ENCODE measurements around the gene ANKDD1B. TPM values are rescaled to one million over a fixed set of nuclear protein-coding genes. Genes with fewer than 3 reads are reported as not detected.
A peak's percentile ranks its signal among the peaks of the same experiment; 100 is the strongest.
"Not testable (repeated sequence)": the region's sequence is repeated elsewhere in the genome, so short reads cannot be mapped to it uniquely, and the experiment has no call there.

Gene ANKDD1B
- total RNA-seq, 2 donors from 2014 or later, result 0.19 TPM; not detected in 1

DNA sequence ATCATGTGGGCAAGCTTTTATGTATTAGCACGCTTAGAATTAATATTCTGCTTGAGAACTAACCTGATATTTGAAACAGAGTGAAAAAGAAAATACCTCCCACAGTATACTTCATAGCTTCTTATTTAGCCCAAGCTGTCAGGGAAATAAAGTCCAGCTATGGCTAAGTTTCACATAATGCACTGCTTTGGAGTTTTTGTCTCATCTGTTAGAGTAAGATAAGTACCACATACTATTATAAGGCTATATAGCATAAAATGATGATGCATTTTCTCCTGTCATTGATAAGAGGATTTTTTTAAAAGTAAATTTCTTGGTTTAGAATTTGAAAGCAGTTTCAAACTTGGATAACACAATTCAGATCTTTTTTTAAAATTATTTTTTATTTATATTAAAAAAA lies 2.4 kb upstream of the ANKDD1B start:
- Mint-ChIP-seq H3K9me3 (peaks cover 0 to 4% of the 10 kb centered on the region in 2 donors), H3K27ac (no peak overlapping the region), H3K36me3 (peaks cover 2% of the 10 kb centered on the region in 2 donors)
- DNase-seq (ENCODE audit: low spot score in 2 of 2) (no peak), ATAC-seq (no peak)

DNA sequence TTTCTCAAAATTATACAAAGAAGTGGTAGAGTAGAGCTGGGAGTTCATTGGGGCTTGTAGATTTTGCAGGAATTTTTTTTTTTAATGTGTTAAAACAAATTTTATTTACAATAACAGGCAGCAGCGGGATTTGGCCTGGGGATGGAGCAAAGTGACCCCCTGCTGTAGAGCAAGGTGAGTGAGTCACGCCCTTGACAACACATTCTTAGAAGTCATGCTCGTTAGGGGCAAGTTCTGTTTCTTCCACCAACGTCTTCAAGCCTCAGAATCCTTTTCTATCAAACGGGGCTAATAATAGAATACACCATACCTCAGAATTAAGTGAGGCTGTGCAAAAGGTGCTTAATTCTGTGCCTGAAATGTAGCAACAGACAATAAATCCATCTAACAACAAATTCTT lies 1.1 kb upstream of the ANKDD1B start:
- no peak overlapping the region for H3K27ac Mint-ChIP-seq
- DNase-seq (ENCODE audit: low spot score in 2 of 2), result no peak
- no peak for ATAC-seq
- H3K36me3 Mint-ChIP-seq, result no peaks in the 10 kb centered on the region
- peaks cover 0 to 4% of the 10 kb centered on the region in 2 donors for H3K9me3 Mint-ChIP-seq

DNA sequence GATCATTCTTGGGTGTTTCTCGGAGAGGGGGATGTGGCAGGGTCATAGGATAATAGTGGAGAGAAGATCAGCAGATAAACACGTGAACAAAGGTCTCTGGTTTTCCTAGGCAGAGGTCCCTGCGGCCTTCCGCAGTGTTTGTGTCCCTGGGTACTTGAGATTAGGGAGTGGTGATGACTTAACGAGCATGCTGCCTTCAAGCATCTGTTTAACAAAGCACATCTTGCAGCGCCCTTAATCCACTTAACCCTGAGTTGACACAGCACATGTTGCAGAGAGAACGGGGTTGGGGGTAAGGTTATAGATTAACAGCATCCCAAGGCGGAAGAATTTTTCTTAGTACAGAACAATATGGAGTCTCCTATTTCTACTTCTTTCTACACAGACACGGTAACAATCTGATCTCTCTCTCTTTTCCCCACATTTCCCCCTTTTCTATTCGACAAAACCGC lies 368 bp upstream of the ANKDD1B start:
- peak overlapping the region in 1 of 2 donors; percentile 22 for H3K27ac Mint-ChIP-seq
- not testable (repeated sequence) for H3K9me3 Mint-ChIP-seq; DNase-seq (ENCODE audit: low spot score in 2 of 2); ATAC-seq; H3K36me3 Mint-ChIP-seq

DNA sequence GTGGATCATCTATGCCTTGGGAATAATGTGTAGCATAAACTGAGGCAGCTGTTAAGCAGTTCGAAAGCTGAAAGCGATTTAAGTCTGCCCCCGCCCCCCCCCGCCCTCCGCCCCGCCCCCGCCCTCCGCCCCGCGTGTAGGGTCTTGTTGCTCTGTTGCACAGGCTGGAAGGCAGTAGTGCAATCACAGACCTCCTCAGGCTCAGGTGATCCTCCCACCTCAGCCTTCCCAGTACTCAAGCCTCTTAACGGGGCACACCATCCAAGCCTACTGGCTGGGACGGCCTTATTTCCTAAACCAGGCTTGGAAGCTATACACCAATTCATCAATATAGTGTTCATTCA lies 945 bp downstream of the ANKDD1B start:
- DNase-seq (ENCODE audit: low spot score in 2 of 2), result no peak
- ATAC-seq, result peak in 1 of 2 donors; percentile 23
- H3K9me3 Mint-ChIP-seq, result peaks cover 0 to 4% of the 10 kb centered on the region in 2 donors
- H3K27ac Mint-ChIP-seq, result no peak overlapping the region
- no peaks in the 10 kb centered on the region for H3K36me3 Mint-ChIP-seq

DNA sequence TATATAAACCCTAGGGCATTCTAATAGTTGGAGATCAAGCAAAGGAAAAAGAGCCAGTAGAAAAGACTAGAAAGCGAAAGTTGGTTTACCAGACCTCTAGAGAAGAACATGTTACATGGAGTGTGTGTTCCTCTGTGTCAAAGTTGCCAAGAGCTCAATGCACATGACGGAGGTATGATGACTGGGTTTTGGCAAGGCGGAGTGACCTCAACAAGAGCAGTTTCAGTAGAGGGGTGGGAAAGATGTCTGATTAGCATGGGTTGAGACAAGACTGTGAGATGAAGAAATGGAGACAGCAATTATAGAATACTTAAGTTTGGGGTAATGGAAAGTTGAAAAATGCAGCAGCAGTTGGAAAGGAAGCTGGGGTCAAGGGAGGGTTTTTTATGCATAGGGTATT lies 1.6 kb downstream of the ANKDD1B start:
- Mint-ChIP-seq H3K36me3 (no peaks in the 10 kb centered on the region), H3K9me3 (peaks cover 0 to 4% of the 10 kb centered on the region in 2 donors), H3K27ac (no peak overlapping the region)
- DNase-seq (ENCODE audit: low spot score in 2 of 2) (no peak), ATAC-seq (no peak)

DNA sequence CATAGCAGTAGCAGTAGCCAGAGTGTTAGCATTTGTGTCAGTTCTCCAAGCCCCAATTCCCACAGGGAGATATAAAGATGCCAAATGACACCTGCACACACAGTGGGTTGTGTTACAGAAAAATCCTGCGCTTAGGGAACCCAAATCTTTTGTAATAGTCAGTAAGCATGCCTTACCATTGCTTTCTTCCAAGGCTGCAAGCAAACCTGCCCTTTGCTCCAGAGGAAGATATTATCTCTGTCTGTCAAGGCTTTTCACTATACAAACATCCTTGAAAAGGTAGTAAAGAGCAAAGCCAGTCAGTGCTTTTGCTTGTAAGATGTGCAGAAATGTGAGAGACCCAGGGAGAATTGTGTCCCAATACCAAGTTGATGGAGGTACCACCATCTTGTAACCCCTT lies 2.9 kb downstream of the ANKDD1B start:
- DNase-seq (ENCODE audit: low spot score in 2 of 2) (no peak), ATAC-seq (no peak)
- Mint-ChIP-seq H3K27ac (no peak overlapping the region), H3K36me3 (no peaks in the 10 kb centered on the region), H3K9me3 (peaks cover 0 to 4% of the 10 kb centered on the region in 2 donors)

DNA sequence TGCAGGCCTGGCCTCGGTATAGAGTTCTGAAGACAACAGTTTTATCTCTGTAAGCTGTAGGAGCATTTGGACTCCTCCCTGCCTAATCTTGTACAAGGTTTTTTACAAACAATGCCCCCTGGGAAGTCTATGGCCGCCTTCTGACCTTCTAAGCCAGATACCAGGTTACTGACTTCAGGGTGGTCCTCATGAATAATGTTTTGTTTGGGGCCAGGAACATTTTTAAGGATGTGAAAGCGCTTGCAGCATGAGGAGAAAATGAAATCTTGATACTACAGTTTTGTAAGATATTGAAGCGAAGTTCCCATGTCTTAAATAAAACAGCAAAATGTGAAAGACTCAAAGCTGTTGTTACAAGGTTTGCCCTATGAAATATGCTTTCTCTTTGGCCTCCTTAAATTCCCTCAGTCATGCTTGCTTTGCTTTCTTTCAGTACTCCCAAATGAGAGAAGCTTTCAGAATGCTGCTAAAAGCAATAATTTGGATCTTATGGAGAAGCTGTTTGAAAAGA lies 5.2 kb downstream of the ANKDD1B start:
- Mint-ChIP-seq H3K36me3 (no peaks in the 10 kb centered on the region), H3K9me3 (peaks cover 0 to 4% of the 10 kb centered on the region in 2 donors), H3K27ac (no peak overlapping the region)
- ATAC-seq, result no peak
- no peak for DNase-seq (ENCODE audit: low spot score in 2 of 2)

DNA sequence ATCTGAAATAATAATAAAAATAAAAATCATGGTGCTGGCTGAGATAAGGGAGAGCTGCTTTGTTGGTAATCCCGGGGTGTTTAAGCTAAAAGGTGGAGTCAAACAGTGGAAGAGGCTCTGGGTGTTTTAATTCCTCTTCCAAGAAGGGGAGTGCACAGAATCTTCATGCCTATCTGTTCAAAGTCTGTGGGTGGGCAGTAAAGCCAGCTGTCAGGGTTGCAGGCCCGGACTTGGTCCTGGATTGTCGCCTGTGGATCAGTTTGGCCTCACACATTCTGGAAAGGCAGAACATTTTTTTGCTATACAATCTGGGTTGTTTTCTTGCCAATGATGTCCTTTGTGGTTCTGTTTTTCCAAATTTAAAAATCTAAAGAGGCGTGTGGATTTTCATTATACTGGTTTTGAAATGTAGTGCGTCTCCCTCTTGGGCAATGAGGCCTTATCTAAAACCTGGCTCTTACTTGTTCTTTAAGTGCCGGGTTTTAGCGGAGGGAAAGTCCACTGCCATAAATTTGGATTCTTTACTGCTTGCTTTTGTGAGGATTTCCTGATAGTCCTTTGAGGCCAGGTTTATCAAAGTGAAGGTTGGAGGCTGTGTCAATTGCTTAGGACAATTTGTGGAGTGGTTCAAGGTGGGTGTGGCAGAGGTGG lies 5.8 kb downstream of the ANKDD1B start:
- ATAC-seq, result no peak
- Mint-ChIP-seq H3K27ac (no peak overlapping the region), H3K9me3 (peaks cover 0 to 4% of the 10 kb centered on the region in 2 donors), H3K36me3 (no peaks in the 10 kb centered on the region)
- no peak for DNase-seq (ENCODE audit: low spot score in 2 of 2)

DNA sequence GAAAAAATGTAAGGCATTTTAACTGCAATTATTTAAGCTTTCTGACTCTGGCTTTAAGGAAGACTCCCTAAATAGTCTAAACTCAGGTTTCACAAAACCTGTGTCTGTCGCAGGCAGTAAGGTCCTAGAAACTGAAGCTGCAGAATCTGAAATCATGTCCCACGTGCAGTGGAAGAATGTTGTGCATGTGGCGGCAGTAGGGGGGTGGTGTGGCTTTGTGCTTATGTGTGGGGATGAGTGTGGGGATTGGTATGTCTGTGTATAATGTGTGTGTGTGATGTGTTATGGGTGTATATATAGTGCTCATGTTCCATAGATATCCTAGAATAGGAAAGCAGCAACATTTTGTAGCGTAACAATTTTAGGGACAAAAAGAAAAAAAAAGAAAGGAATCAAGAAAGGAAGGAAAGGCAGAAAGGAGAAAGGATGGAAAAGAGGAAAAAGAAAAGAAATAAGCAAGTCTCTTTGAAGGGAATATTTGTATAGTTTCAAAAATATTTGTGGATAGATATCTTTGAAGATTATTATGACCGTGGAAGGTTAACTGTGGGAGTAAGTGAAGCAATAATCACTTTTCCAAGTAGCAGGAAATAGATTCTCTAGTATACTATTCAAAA lies 6.6 kb downstream of the ANKDD1B start:
- Mint-ChIP-seq H3K9me3 (peaks cover 0 to 2% of the 10 kb centered on the region in 2 donors), H3K36me3 (no peaks in the 10 kb centered on the region), H3K27ac (no peak overlapping the region)
- ATAC-seq, result no peak
- DNase-seq (ENCODE audit: low spot score in 2 of 2), result no peak

DNA sequence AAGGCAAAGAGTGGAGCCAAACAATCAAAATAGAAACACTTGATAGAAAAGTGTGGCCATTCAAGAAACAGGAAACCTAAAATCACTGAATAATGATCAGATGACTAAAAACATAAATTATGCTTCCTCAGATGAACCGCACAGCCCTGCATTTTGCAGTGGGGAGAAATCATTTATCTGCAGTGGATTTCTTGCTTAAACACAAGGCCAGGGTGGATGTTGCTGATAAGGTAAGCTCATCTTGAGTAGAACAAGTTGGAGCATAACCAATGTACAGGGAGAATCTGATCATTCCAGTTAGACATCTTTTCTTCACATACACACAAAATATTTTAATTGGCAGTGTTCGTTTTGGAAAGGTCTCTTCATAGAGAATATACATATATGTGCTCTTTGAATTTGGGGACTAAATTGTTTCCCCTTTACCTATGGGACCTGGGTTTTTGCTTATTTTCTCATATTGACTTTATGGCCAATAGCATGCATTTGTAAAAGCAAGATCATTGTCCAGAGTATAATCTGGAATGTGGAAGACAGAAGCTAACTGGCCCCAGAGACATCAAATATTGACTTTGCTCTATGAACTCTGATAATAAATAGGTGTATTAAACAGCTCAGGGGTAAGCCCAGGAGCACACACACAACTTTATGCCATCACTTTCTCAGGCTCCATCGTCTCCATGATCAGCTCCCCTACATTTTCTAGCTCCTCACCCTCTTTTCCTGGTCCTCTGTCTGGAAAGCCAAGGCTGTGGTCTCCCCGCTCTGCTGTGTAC lies 9.1 kb downstream of the ANKDD1B start:
- DNase-seq (ENCODE audit: low spot score in 2 of 2) (no peak), ATAC-seq (no peak)
- Mint-ChIP-seq H3K9me3 (no peaks in the 10 kb centered on the region), H3K36me3 (no peaks in the 10 kb centered on the region), H3K27ac (no peak overlapping the region)

DNA sequence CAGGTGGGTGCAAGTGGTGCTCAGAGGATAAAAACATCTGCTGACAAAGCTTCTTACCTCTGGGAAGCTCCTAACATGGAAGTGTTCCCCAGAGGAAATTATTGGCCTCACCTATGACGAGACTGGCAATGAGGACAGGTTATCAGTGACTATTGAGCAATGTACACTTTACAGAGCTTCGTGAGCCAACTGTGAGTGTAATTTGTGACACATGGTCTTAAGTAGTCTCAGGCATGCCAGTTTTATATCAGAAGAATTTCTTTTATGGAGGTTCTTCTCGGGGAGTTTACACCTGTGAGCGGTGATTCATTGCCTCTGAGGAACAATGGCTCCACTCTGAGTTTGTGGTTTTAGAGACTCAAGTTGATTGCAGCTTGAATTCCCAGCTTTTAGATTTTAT lies 11.3 kb downstream of the ANKDD1B start:
- ATAC-seq (no peak), DNase-seq (ENCODE audit: low spot score in 2 of 2) (no peak)
- Mint-ChIP-seq H3K27ac (no peak overlapping the region), H3K36me3 (no peaks in the 10 kb centered on the region), H3K9me3 (no peaks in the 10 kb centered on the region)

DNA sequence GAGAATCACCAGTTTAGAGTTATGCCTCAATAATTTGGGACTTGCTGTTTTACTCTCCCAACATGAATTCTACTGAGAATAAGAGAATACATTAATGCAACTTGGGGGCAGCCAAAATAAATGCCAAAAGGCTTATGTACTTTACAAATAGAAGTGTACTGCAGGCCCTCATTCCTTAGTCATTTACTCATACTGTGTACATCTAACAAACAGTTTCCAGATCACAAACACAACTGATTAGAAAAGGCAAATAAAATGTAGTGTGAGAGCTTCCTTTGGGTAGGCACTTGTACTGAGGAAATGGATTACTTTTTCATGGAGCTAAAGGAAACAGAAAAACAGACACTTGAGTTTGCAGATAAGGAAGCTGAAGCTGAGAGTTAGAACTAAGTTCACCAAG lies 12.6 kb downstream of the ANKDD1B start:
- Mint-ChIP-seq H3K36me3 (no peaks in the 10 kb centered on the region), H3K27ac (no peak overlapping the region), H3K9me3 (no peaks in the 10 kb centered on the region)
- no peak for DNase-seq (ENCODE audit: low spot score in 2 of 2)
- ATAC-seq, result no peak

DNA sequence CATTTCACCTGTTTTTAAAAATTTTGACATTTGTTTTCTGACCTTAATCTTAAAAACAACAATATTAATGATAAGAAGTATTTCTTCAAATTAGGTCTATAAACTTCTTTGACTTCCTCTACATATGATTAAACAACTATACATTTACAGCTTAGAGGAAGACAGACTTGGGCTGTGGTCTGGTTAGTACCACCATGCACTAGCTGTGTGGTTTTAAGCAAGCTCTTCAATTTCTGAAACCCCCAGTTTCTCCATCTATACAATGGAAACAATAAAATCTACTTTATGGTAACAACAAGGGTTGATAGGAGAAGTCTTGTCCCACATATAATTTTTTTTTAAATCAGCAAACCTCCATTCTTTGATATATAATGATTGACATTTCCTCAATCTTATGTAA lies 15.7 kb downstream of the ANKDD1B start:
- ATAC-seq, result no peak
- H3K27ac Mint-ChIP-seq, result no peak overlapping the region
- DNase-seq (ENCODE audit: low spot score in 2 of 2), result no peak
- H3K9me3 Mint-ChIP-seq, result no peaks in the 10 kb centered on the region
- H3K36me3 Mint-ChIP-seq, result no peaks in the 10 kb centered on the region

DNA sequence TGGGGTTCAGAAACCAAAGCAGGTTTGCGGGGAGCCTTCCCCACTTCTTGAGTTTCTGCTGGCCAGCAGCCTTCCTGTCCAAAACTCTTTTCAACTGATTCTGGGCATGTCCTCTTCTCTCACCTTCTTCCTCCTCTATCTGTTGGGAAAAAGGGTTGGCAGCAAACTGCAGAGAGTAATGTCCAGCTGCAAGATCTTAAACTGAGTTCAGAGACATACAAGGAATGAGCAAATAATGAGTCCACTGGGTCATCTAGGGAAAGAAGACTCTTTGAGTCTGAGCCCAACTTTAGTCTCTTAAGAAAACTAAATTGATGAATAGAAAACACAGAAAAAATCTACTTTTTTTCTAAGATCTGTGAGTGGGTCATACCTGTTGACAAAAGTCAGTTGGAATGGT lies 16.5 kb downstream of the ANKDD1B start:
- Mint-ChIP-seq H3K9me3 (no peaks in the 10 kb centered on the region), H3K27ac (no peak overlapping the region), H3K36me3 (no peaks in the 10 kb centered on the region)
- DNase-seq (ENCODE audit: low spot score in 2 of 2) (no peak), ATAC-seq (no peak)

DNA sequence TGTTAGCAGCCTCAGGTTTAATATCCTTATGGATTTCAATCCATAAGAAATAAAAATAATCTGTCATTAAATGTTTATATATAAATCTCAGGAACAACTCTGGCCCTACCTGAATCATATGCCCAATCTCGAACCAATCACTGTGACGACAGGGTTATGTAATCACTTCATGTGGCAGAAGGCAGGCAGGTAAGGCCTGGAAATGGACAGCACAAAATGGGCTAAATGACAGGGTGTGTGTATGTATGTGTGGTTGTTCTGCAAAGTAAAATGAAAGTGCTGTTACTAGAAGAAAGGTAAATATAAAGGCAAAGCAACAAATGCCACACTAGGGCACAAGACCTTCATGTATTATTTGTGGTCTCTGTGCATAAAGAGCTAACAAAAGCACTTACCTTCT lies 19.6 kb downstream of the ANKDD1B start:
- no peak for ATAC-seq
- H3K36me3 Mint-ChIP-seq, result peaks cover 0 to 6% of the 10 kb centered on the region in 2 donors
- no peak for DNase-seq (ENCODE audit: low spot score in 2 of 2)
- H3K9me3 Mint-ChIP-seq, result no peaks in the 10 kb centered on the region
- no peak overlapping the region for H3K27ac Mint-ChIP-seq

DNA sequence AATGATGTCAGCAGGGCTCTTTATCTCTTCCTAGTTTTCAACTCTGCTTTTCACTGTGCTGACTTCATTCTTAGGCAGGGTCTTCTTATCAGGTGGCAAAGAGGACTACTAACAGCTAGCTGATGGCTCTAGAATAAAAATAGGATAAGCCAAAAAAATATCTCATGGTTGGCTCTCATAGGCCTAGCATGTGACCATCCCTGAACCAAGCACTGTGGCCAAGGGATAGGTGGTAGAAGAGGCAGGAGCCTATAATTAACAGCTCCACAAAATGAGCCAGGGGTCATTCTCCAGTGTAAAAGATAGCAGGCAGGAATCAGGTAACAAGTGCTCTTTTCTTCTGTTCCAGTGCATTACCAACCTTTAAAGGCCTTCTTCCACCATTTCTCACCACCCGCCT lies 21.1 kb downstream of the ANKDD1B start:
- Mint-ChIP-seq H3K27ac (no peak overlapping the region), H3K9me3 (no peaks in the 10 kb centered on the region), H3K36me3 (peaks cover 0 to 6% of the 10 kb centered on the region in 2 donors)
- no peak for ATAC-seq
- no peak for DNase-seq (ENCODE audit: low spot score in 2 of 2)

DNA sequence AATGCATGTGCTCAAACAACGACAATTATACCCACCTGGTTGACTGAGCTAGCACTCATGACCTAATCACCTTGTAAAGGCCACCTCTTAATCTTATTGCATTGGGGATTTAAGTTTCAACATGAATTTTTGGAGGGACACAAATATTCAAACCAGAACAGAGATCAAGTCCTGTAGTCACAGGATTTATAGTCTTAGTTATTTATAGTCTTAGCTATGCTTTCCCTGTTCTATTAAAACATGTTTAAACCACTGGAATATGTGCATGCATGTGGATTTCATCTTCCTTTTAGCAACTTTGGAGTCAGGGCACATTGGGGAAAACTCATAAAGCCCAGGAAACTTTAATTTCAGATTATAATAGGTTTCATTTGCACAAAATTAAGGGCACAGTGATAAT lies 26.7 kb downstream of the ANKDD1B start:
- Mint-ChIP-seq H3K36me3 (peaks cover 0 to 6% of the 10 kb centered on the region in 2 donors), H3K9me3 (no peaks in the 10 kb centered on the region), H3K27ac (no peak overlapping the region)
- ATAC-seq (no peak), DNase-seq (ENCODE audit: low spot score in 2 of 2) (no peak)

Data from activated naive CD4-positive, alpha-beta T cell treated with anti-CD3 and anti-CD28 coated beads, Interleukin-2, amount 50 U/mL, for 72 hours (primary cell).